Lower leg skin (tissue), 3 donors: ENCODE data around the gene TTC12.

Experiments
- POLR2A ChIP-seq, 2 donors: fragments of 450-650 bp; IDR thresholded peaks; one replicate each; pipeline ENCODE4 v1.6.1; 2016 to 2017; ENCODE audit warnings: antibody characterized with exemption in 2 of 2, mild to moderate bottlenecking in 1 of 2, moderate library complexity in 1 of 2
- TF ChIP-seq, protein P1 (sequence below), 3 donors: fragments of 450-650 bp; IDR thresholded peaks; one replicate each; pipeline ENCODE4 v1.5.1; 2016; ENCODE audit warnings: antibody characterized with exemption in 3 of 3, mild to moderate bottlenecking in 3 of 3, moderate library complexity in 2 of 3

DNA sequence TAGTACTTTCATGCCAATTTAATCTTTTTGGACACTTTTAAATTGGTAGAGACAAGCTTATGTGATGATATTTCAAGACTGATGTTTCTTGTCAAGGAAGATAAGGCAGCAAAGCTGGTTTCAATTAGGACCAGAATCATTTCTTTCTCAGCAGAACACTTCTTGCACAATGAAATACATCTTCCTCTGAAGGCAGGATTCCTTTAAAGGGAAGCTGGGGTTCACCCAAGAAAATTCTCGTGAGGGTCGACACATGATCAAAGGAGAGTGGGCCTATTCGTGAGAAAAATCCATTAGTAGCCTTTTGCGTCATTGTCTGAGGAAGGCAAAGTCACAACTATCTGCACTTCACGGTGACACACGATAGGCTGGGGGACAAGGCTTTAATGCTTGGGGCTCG, 17.6 kb downstream of the TTC12 start:
- TF ChIP-seq, protein P1, sequence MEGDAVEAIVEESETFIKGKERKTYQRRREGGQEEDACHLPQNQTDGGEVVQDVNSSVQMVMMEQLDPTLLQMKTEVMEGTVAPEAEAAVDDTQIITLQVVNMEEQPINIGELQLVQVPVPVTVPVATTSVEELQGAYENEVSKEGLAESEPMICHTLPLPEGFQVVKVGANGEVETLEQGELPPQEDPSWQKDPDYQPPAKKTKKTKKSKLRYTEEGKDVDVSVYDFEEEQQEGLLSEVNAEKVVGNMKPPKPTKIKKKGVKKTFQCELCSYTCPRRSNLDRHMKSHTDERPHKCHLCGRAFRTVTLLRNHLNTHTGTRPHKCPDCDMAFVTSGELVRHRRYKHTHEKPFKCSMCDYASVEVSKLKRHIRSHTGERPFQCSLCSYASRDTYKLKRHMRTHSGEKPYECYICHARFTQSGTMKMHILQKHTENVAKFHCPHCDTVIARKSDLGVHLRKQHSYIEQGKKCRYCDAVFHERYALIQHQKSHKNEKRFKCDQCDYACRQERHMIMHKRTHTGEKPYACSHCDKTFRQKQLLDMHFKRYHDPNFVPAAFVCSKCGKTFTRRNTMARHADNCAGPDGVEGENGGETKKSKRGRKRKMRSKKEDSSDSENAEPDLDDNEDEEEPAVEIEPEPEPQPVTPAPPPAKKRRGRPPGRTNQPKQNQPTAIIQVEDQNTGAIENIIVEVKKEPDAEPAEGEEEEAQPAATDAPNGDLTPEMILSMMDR (IDR thresholded peaks at IDR 0.05) = no peak
- TF ChIP-seq POLR2A (IDR thresholded peaks at IDR 0.05) = no peak
